ENCODE results near the gene CCL2. TPM values are rescaled to one million over a fixed set of nuclear protein-coding genes. Genes with fewer than 3 reads are reported as not detected.

The CCL2 gene
- total RNA-seq, 2 experiments from 2014 or later, result not detected

DNA sequence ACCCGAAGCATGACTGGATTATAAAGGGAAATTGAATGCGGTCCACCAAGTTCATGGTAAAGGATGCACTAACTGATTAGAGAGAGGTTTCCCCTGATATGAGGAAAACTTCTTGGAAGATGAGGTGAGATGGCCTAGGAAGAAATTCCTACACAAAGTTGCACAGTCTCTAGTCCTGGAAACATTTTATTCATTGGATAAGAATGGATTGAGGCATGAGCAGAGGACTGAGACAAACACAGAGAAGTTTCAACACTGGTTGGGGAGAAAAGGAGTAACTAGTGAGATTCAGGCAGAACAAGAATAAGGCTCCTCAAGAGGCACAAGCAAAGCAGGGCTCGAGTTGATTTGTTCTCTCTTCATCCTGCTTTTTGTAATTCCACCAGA, 2.0 kb upstream of the CCL2 start:
- intact Hi-C loops (cut with DNase I, micrococcal nuclease), result no loop called here
- CTCF ChIA-PET, result interaction anchor here (0.6 to 1.0 kb wide), 2 partner anchors 54 to 108 kb away, joined by 5 to 6 read pairs; no protein-coding TSS in a partner anchor

DNA sequence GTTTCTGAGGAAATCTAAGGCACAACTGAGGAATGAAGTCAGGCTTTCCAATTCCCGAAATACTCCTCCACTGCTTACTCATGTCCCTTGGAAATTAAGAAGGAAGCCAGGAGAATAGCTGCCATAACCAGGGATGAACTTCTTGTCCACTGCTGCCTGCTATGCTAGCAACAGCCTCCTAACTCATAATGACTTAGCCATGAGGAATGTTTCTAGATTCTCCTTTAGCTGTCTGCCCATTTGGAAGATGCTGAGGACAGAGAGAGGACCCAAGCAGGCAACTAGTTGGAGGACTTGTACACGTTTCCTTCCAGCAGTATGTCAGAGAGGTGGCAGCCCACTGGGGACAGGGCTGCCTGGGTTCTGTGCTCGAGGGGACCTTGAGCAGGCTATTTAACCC, 939 bp upstream of the CCL2 start:
- H3K9me3 Mint-ChIP-seq (ENCODE audit: low read depth), result no peaks in the 10 kb centered on the region
- peaks cover 6% of the 10 kb centered on the region for H3K4me1 Mint-ChIP-seq
- intact Hi-C loops (cut with DNase I, micrococcal nuclease), result no loop called here
- CTCF ChIA-PET, result no interaction called here
- DNase-seq (no peak), ATAC-seq (no peak)
- no peak overlapping the region for H3K27ac Mint-ChIP-seq
- H3K27me3 Mint-ChIP-seq, result peaks cover 35% of the 10 kb centered on the region
- H3K4me3 Mint-ChIP-seq, result no peak overlapping the region
- POLR2A ChIA-PET, result no interaction called here
- no peaks in the 10 kb centered on the region for H3K36me3 Mint-ChIP-seq (ENCODE audit: low read depth)

More for the DNA sequence above, 2.0 kb upstream of the CCL2 start:
- POLR2A ChIA-PET, result interaction anchor here (1.4 kb wide), 1 partner anchor 51 kb away, joined by 3 read pairs; no protein-coding TSS in a partner anchor
- Mint-ChIP-seq H3K27ac (no peak overlapping the region), H3K4me1 (peaks cover 6% of the 10 kb centered on the region), H3K4me3 (no peak overlapping the region), H3K27me3 (peaks cover 27% of the 10 kb centered on the region), H3K36me3 (ENCODE audit: low read depth) (no peaks in the 10 kb centered on the region), H3K9me3 (ENCODE audit: low read depth) (no peaks in the 10 kb centered on the region)
- ATAC-seq (no peak), DNase-seq (no peak)

DNA sequence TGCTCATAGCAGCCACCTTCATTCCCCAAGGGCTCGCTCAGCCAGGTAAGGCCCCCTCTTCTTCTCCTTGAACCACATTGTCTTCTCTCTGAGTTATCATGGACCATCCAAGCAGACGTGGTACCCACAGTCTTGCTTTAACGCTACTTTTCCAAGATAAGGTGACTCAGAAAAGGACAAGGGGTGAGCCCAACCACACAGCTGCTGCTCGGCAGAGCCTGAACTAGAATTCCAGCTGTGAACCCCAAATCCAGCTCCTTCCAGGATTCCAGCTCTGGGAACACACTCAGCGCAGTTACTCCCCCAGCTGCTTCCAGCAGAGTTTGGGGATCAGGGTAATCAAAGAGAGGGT, 272 bp downstream of the CCL2 start:
- Mint-ChIP-seq H3K4me3 (no peak overlapping the region), H3K9me3 (ENCODE audit: low read depth) (no peaks in the 10 kb centered on the region), H3K36me3 (ENCODE audit: low read depth) (no peaks in the 10 kb centered on the region), H3K4me1 (peaks cover 6% of the 10 kb centered on the region), H3K27ac (no peak overlapping the region), H3K27me3 (peaks cover 40% of the 10 kb centered on the region)
- CTCF ChIA-PET, result no interaction called here
- DNase-seq (no peak), ATAC-seq (no peak)
- POLR2A ChIA-PET, result no interaction called here
- intact Hi-C loops (cut with DNase I, micrococcal nuclease), result no loop called here

DNA sequence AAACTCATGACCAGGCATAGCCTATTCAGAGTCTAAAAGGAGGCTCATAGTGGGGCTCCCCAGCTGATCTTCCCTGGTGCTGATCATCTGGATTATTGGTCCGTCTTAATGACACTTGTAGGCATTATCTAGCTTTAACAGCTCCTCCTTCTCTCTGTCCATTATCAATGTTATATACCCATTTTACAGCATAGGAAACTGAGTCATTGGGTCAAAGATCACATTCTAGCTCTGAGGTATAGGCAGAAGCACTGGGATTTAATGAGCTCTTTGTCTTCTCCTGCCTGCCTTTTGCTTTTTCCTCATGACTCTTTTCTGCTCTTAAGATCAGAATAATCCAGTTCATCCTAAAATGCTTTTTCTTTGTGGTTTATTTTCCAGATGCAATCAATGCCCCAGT, 756 bp downstream of the CCL2 start:
- Mint-ChIP-seq H3K36me3 (ENCODE audit: low read depth) (no peaks in the 10 kb centered on the region), H3K4me3 (no peak overlapping the region), H3K27me3 (peaks cover 45% of the 10 kb centered on the region), H3K9me3 (ENCODE audit: low read depth) (no peaks in the 10 kb centered on the region), H3K27ac (no peak overlapping the region), H3K4me1 (peaks cover 6% of the 10 kb centered on the region)
- DNase-seq, result no peak
- ChIA-PET POLR2A (no interaction called here), CTCF (interaction anchor here (1.0 to 1.1 kb wide), 2 partner anchors 10 to 55 kb away, joined by 3 read pairs; no protein-coding TSS in a partner anchor)
- intact Hi-C loops (cut with DNase I, micrococcal nuclease), result loop anchor here in 1 of 2 experiments (2.0 kb wide), 1 partner anchor 53 kb away; no protein-coding TSS in a partner anchor
- ATAC-seq, result no peak

DNA sequence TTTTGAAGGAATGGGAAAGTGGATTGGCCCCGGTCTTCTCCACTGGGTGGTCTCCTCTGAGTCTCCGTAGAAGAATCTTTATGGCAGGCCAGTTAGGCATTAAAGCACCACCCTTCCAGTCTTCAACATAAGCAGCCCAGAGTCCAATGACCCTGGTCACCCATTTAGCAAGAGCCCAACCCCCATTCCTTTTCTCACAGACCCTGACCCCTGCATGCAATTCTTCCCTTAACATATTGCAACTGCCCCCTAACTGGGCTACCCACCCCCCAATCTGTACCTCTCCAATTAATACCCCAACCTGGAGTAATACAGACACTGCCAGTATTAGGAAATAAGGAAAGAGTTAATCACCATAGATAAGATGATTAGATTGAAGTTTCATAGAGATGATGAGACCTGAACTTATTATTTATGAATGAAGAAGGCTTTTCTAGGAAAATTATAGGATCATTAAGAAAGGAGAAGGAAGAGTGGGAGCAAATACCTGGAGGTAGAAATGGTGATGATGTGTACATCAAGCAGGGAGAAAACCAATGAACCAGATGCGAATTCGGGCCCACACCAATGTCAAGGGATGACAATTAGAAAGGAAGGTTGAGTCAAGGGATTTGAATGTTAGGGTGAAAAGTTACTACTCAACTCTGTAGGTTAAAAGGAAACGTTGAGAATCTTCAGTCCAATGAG, 2.4 kb downstream of the CCL2 start:
- ChIA-PET CTCF (no interaction called here), POLR2A (no interaction called here)
- peaks cover 6% of the 10 kb centered on the region for H3K4me1 Mint-ChIP-seq
- DNase-seq, result no peak
- intact Hi-C loops (cut with DNase I, micrococcal nuclease), result loop anchor here in 1 of 2 experiments (2.0 kb wide), 1 partner anchor 55 kb away; no protein-coding TSS in a partner anchor
- H3K36me3 Mint-ChIP-seq (ENCODE audit: low read depth), result no peaks in the 10 kb centered on the region
- no peak overlapping the region for H3K4me3 Mint-ChIP-seq
- H3K27me3 Mint-ChIP-seq, result peaks cover 47% of the 10 kb centered on the region
- no peak overlapping the region for H3K27ac Mint-ChIP-seq
- no peaks in the 10 kb centered on the region for H3K9me3 Mint-ChIP-seq (ENCODE audit: low read depth)
- no peak for ATAC-seq

DNA sequence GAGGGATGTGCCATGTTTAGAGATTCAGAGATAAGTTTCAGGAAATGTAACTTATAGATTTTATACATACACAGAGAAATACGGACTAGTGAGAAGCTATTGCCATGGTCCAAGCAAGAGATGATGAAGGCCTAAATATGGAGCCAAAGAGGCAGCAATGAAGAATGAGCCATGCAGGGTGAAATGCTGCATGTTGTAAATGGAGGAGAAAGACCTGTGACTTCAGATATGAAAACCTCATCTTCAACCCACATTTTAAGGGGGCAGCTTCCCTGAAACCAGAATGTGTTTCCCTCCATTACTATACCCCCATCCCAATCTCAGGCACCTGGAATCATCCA, 2.9 kb downstream of the CCL2 start:
- ChIA-PET CTCF (no interaction called here), POLR2A (no interaction called here)
- no peak overlapping the region for H3K4me3 Mint-ChIP-seq
- DNase-seq (no peak), ATAC-seq (no peak)
- H3K36me3 Mint-ChIP-seq (ENCODE audit: low read depth), result no peaks in the 10 kb centered on the region
- intact Hi-C loops (cut with DNase I, micrococcal nuclease), result loop anchor here in 1 of 2 experiments (2.0 kb wide), 1 partner anchor 55 kb away; no protein-coding TSS in a partner anchor
- H3K4me1 Mint-ChIP-seq, result peaks cover 3% of the 10 kb centered on the region
- H3K27ac Mint-ChIP-seq, result no peak overlapping the region
- H3K27me3 Mint-ChIP-seq, result peaks cover 45% of the 10 kb centered on the region
- no peaks in the 10 kb centered on the region for H3K9me3 Mint-ChIP-seq (ENCODE audit: low read depth)

DNA sequence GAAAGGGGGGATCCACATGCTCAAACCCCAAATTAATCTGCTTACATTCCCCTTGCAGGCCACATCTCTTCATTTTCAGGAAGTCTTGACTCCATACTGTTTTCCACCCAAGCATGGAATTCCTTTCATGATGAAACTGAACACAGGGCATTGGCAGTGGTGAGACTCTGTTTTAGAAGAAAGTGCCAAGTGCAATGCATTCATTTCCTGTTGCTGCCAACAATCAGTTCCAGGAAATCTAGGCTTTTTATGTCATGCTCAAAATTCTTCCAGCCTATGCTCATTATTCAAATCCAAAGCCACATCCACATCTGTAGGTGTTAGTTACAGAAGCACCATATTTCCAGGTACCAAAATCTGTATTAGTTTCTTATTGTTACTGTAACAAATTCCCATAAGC, 4.1 kb downstream of the CCL2 start:
- ATAC-seq (no peak), DNase-seq (no peak)
- Mint-ChIP-seq H3K4me3 (no peak overlapping the region), H3K36me3 (ENCODE audit: low read depth) (no peaks in the 10 kb centered on the region), H3K27me3 (peaks cover 41% of the 10 kb centered on the region), H3K27ac (no peak overlapping the region), H3K4me1 (peaks cover 3% of the 10 kb centered on the region), H3K9me3 (ENCODE audit: low read depth) (no peaks in the 10 kb centered on the region)
- ChIA-PET POLR2A (no interaction called here), CTCF (no interaction called here)
- intact Hi-C loops (cut with DNase I, micrococcal nuclease), result no loop called here

DNA sequence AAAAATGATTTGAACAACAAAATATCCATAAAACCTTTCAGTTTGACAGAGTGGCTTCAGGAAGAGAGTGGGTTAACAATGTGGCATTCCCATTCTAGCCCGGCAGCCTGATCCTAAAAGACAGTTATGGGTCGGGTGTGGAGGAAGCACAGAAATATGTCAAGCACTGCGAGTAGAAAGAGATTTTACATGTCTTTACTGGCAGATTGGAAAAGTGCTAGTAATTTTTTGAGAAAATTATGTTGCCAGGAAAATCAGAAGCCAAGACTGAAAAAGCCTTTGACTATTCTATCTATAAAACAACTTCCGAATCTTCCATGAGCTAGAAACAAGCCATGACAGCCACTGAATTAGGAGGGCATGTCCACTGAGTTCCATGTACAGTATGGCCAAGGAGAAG, 5.8 kb downstream of the CCL2 start:
- Mint-ChIP-seq H3K4me3 (no peak overlapping the region), H3K27me3 (peaks cover 40% of the 10 kb centered on the region), H3K4me1 (no peaks in the 10 kb centered on the region), H3K36me3 (ENCODE audit: low read depth) (no peaks in the 10 kb centered on the region), H3K27ac (no peak overlapping the region), H3K9me3 (ENCODE audit: low read depth) (no peaks in the 10 kb centered on the region)
- DNase-seq, result no peak
- ChIA-PET POLR2A (no interaction called here), CTCF (no interaction called here)
- no peak for ATAC-seq
- intact Hi-C loops (cut with DNase I, micrococcal nuclease), result no loop called here

DNA sequence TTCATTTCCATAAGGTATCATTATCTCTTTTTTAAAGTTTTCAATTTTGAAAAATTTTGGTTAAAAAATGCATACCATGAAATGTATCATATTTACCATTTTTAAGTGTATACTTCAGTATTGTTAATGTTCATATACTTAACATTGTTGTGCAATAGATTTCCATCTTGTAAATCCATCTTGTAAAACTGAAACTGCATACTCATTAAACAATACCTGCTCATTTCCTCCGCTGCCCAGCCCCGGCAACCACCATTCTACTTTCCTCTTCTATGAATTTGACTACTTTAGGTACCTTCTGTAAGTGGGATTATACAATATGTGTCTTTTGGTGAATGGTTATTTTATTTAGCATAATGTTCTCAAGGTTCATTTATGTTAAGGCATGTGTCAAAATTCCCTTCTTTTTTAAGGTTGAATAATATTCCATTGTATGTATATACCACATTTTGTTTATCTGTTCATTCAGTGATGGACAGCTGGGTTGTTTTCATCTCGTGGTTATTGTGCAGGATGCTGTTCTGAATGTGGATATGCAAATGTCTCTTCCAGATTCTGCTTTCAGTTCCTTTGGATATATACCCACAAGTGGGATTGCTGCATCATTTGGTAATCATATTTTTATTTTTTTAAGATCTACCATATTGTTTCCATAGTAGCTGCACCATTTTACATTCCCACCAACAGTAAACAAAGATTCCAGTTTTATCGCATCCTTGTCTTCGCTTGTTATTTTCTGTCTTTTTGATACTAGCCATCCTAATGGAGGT, 6.7 kb downstream of the CCL2 start:
- Mint-ChIP-seq H3K36me3 (ENCODE audit: low read depth) (no peaks in the 10 kb centered on the region), H3K27me3 (peaks cover 37% of the 10 kb centered on the region), H3K4me1 (no peaks in the 10 kb centered on the region), H3K27ac (no peak overlapping the region), H3K4me3 (no peak overlapping the region), H3K9me3 (ENCODE audit: low read depth) (no peaks in the 10 kb centered on the region)
- intact Hi-C loops (cut with DNase I, micrococcal nuclease), result no loop called here
- POLR2A ChIA-PET, result no interaction called here
- CTCF ChIA-PET, result no interaction called here
- ATAC-seq (no peak), DNase-seq (peak; percentile 37)

DNA sequence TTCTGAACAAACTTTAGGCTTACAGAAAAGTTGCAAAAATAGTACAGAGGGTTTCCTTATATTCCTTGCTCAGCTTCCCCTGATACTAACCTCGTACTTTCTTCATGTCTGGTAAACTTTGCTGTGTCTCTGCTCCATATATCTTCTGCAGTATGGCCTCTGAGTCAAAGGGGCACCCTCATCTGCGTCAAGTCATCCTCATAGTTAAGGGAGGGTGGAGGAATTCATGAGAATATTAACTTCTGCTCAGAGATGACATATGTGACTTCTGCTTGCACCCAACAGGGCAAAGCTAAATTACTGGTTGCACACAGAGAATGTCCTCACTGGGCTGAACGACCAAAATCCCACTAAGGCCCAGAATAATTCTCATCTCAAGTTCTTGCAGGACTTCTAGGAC, 10.6 kb downstream of the CCL2 start:
- no peak for DNase-seq
- CTCF ChIA-PET, result interaction anchor here (0.7 kb wide), 1 partner anchor 9 kb away, joined by 3 read pairs; no protein-coding TSS in a partner anchor
- POLR2A ChIA-PET, result no interaction called here

DNA sequence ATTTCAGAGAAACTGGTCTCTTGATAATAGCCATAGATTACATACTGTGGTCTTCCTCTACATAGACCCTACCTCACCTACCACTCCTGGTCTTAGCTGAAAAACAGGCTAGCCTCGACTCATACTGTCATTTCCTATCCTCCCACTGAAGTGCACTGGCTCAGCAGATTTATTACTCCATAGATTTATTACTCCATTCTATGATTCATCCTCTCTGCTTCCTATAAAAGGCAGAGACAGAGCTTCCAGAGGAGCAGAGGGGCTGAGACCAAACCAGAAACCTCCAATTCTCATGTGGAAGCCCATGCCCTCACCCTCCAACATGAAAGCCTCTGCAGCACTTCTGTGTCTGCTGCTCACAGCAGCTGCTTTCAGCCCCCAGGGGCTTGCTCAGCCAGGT, 14.9 kb downstream of the CCL2 start, which contains the start of gene CCL7:
CCL7 (plus strand) TSS at position 253 of the 400 bp plus-strand sequence; CDS start at position 323, 70 bp downstream.
- intact Hi-C loops (cut with DNase I, micrococcal nuclease), result no loop called here
- POLR2A ChIA-PET, result no interaction called here
- H3K27me3 Mint-ChIP-seq, result peaks cover 45% of the 10 kb centered on the region
- DNase-seq (no peak), ATAC-seq (no peak)
- no peaks in the 10 kb centered on the region for H3K9me3 Mint-ChIP-seq (ENCODE audit: low read depth)
- no peak within 1 kb of the TSS for H3K4me3 Mint-ChIP-seq
- H3K4me1 Mint-ChIP-seq, result no peaks in the 10 kb centered on the region
- CTCF ChIA-PET, result interaction anchor here (0.6 kb wide), 1 partner anchor 42 kb away, joined by 3 read pairs; no protein-coding TSS in a partner anchor
- no peaks in the 10 kb centered on the region for H3K36me3 Mint-ChIP-seq (ENCODE audit: low read depth)
- H3K27ac Mint-ChIP-seq, result no peak within 1 kb of the TSS

More for the DNA sequence above, 10.6 kb downstream of the CCL2 start:
- peaks cover 22% of the 10 kb centered on the region for H3K27me3 Mint-ChIP-seq
- H3K4me1 Mint-ChIP-seq, result no peaks in the 10 kb centered on the region
- H3K36me3 Mint-ChIP-seq (ENCODE audit: low read depth), result no peaks in the 10 kb centered on the region
- intact Hi-C loops (cut with DNase I, micrococcal nuclease), result no loop called here
- H3K4me3 Mint-ChIP-seq, result no peak overlapping the region
- no peak overlapping the region for H3K27ac Mint-ChIP-seq
- ATAC-seq, result no peak
- H3K9me3 Mint-ChIP-seq (ENCODE audit: low read depth), result no peaks in the 10 kb centered on the region

DNA sequence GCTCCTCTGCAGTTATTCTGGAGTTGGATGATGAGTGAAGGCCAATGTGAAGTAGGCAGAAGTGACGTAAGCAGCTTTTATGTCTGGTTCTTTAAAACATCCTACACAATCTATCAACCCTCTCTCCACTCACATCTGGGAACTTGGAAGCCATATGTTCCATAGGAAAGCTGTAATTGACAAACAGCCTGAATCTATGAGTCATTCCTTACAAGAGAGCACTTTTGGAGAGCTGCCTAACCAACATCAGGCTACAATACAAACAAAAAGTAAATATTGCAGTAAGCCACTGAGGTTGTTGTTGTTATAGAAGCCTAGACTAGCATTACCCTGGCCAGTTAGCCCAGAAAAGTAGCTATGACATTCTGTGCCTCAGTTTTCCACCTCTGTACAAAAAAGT, 20.8 kb downstream of the CCL2 start:
- ChIA-PET POLR2A (no interaction called here), CTCF (no interaction called here)
- Mint-ChIP-seq H3K4me1 (no peaks in the 10 kb centered on the region), H3K4me3 (no peak overlapping the region), H3K27ac (no peak overlapping the region), H3K9me3 (ENCODE audit: low read depth) (no peaks in the 10 kb centered on the region), H3K36me3 (ENCODE audit: low read depth) (no peaks in the 10 kb centered on the region), H3K27me3 (peaks cover 55% of the 10 kb centered on the region)
- intact Hi-C loops (cut with DNase I, micrococcal nuclease), result no loop called here
- no peak for DNase-seq
- no peak for ATAC-seq
